ENCODE data around the gene HOGA1. TPM values are rescaled to one million over a fixed set of nuclear protein-coding genes. Genes with fewer than 3 reads are reported as not detected.
"Not testable (repeated sequence)": the region's sequence is repeated elsewhere in the genome, so short reads cannot be mapped to it uniquely, and the experiment has no call there.

The HOGA1 gene
- total RNA-seq, 3 donors from 2014 or later: 1.9 to 11.0 (median 2.3) TPM

DNA sequence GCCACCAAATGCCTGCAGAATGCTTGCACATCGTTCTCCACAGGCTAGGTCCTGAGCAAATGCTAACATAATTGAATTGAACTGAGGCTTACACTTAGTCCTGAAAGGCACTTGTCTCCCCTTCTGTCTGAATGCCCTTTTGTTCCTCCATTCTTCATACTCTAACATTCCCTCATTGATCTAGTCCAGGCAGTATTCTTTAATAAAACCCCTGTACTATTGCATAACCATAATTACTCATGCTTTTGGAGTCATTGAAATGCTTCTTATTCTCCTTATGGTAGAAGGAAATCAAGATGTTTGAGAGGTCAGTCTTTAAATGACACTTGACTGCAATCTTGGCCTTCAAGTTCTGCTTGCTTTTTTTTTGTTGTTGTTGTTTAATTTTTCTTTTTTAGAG is 63.4 kb downstream of the HOGA1 start:
- Histone ChIP-seq H3K4me3 (no peak overlapping the region), H3K4me1 (no peaks in the 10 kb centered on the region), H3K36me3 (no peaks in the 10 kb centered on the region), H3K27ac (peak overlapping the region in 1 of 2 donors; percentile 23), H3K27me3 (no peaks in the 10 kb centered on the region), H3K9me3 (no peaks in the 10 kb centered on the region)
- intact Hi-C loops (cut with DNase I; ENCODE audit: low total_unique reads): no loop called here
- TF ChIP-seq POLR2AphosphoS5 (IDR thresholded peaks at IDR 0.05): no peak
- DNase-seq (ENCODE audit: low spot score in 2 of 2): no peak

DNA sequence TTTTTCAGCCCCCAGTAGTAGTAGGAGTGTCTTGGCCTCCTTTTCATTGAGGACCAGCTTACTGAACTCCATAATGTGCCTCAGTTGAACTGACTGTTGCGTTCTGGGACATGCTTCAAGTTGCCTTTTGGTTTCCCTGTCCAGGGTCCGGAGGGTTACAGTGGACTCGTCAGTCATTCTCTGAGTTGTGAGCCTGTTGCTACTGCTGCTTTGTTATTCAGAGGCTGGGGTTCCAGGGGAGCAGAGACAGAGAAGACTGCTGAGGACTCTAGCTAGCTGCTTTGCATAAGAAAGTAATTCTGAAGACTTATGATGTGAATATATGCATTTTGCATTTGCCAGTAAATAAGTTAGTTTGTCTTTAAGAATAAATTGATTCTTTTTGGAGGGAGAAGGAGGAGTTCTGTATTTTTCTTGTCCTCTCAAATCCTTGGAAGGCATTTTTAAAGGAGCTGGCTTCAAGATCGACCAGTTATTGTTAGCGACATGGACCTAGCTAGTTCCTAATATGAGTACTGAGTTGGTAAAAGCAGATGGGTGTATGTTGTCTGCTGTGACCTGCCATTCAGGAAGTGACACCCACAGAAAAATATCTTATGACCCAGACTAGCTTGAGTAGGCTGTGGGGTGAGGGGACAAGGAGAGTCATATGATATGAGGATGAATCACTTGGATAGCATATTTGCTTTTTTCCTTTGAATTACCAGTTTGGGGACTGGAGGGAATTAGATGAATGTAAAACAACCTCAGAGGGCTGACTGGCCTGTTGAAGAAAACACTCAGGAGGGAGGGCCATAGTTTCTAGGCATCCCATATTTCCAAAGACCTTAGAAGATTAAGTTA is 64.6 kb downstream of the HOGA1 start:
- no peak for DNase-seq (ENCODE audit: low spot score in 2 of 2)
- peak overlapping the region; percentile 50 to 78 for H3K27ac ChIP-seq
- intact Hi-C loops (cut with DNase I; ENCODE audit: low total_unique reads): no loop called here
- H3K9me3 ChIP-seq: no peaks in the 10 kb centered on the region
- H3K4me1 ChIP-seq: no peaks in the 10 kb centered on the region
- no peak overlapping the region for H3K4me3 ChIP-seq
- H3K27me3 ChIP-seq: no peaks in the 10 kb centered on the region
- TF ChIP-seq, protein P1, sequence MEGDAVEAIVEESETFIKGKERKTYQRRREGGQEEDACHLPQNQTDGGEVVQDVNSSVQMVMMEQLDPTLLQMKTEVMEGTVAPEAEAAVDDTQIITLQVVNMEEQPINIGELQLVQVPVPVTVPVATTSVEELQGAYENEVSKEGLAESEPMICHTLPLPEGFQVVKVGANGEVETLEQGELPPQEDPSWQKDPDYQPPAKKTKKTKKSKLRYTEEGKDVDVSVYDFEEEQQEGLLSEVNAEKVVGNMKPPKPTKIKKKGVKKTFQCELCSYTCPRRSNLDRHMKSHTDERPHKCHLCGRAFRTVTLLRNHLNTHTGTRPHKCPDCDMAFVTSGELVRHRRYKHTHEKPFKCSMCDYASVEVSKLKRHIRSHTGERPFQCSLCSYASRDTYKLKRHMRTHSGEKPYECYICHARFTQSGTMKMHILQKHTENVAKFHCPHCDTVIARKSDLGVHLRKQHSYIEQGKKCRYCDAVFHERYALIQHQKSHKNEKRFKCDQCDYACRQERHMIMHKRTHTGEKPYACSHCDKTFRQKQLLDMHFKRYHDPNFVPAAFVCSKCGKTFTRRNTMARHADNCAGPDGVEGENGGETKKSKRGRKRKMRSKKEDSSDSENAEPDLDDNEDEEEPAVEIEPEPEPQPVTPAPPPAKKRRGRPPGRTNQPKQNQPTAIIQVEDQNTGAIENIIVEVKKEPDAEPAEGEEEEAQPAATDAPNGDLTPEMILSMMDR (IDR thresholded peaks at IDR 0.05): no peak
- TF ChIP-seq POLR2AphosphoS5 (IDR thresholded peaks at IDR 0.05) (no peak), POLR2A (IDR thresholded peaks at IDR 0.05) (no peak)
- H3K36me3 ChIP-seq: no peaks in the 10 kb centered on the region

DNA sequence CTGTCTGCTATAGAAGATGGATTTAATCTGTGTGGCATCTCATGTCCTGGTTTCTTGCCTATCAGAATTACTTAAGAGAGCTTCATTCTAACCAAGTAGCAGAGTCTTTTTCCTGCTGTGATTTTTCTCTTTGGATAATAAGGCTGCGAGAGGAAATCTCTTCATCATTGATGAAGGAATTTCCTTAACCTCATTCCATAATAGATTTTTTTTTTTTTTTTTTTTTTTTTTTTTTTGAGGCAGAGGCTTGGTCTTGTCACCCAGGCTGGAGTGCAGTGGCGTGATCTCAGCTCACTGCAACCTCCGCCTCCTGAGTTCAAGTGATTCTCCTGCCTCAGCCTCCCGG is 65.2 kb downstream of the HOGA1 start:
- peak overlapping the region; percentile 50 to 78 for H3K27ac ChIP-seq
- H3K27me3 ChIP-seq; H3K36me3 ChIP-seq; DNase-seq (ENCODE audit: low spot score in 2 of 2); H3K9me3 ChIP-seq; H3K4me3 ChIP-seq; intact Hi-C loops (cut with DNase I; ENCODE audit: low total_unique reads); H3K4me1 ChIP-seq: not testable (repeated sequence)

DNA sequence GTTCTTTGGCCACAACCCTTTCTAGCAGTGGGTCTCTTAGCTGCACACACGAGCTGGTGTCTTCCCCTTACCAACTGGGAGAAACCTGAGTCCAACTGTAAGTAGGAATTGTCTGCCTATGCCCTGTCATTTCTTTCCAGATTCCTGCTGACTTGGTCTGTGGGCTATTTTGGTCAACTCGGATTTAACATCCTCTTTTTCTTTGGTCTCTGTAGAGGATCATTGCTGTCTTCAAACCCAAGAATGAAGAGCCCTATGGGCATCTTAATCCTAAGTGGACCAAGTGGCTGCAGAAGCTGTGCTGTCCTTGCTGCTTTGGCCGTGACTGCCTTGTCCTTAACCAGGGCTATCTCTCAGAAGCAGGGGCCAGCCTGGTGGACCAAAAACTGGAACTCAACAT is 66.5 kb downstream of the HOGA1 start:
- TF ChIP-seq POLR2AphosphoS5 (IDR thresholded peaks at IDR 0.05) (no peak), POLR2A (IDR thresholded peaks at IDR 0.05) (no peak)
- TF ChIP-seq, protein P1 (IDR thresholded peaks at IDR 0.05): no peak
- DNase-seq (ENCODE audit: low spot score in 2 of 2): no peak
- no peaks in the 10 kb centered on the region for H3K9me3 ChIP-seq
- H3K27ac ChIP-seq: peak overlapping the region; percentile 12 to 62
- H3K27me3 ChIP-seq: no peaks in the 10 kb centered on the region
- intact Hi-C loops (cut with DNase I; ENCODE audit: low total_unique reads): no loop called here
- H3K36me3 ChIP-seq: no peaks in the 10 kb centered on the region
- no peak overlapping the region for H3K4me3 ChIP-seq
- no peaks in the 10 kb centered on the region for H3K4me1 ChIP-seq

DNA sequence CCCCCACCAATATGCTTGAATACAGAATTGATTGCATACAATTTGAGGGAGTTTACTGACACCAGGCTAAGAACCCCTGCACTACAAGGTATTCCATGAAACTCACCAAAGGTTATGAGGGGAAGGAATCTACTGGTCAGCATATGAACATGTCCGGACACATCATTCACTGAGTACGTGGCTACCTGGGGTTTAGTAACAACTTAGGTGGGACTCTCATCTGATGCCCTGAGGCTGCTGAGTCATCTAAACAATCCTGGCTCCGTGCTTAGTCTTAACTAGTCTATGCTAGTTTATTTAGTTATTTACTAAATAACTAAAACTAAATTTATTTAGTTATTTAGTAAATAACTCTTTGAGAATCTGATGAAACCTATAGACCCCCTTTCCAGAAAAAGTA is 67.6 kb downstream of the HOGA1 start:
- Histone ChIP-seq H3K4me1 (no peaks in the 10 kb centered on the region), H3K9me3 (no peaks in the 10 kb centered on the region), H3K27me3 (no peaks in the 10 kb centered on the region), H3K36me3 (peaks cover 3% of the 10 kb centered on the region), H3K4me3 (no peak overlapping the region), H3K27ac (no peak overlapping the region)
- DNase-seq (ENCODE audit: low spot score in 2 of 2): no peak
- intact Hi-C loops (cut with DNase I; ENCODE audit: low total_unique reads): no loop called here
- TF ChIP-seq POLR2AphosphoS5 (IDR thresholded peaks at IDR 0.05) (no peak), POLR2A (IDR thresholded peaks at IDR 0.05) (no peak)
- TF ChIP-seq, protein P1 (IDR thresholded peaks at IDR 0.05): no peak

DNA sequence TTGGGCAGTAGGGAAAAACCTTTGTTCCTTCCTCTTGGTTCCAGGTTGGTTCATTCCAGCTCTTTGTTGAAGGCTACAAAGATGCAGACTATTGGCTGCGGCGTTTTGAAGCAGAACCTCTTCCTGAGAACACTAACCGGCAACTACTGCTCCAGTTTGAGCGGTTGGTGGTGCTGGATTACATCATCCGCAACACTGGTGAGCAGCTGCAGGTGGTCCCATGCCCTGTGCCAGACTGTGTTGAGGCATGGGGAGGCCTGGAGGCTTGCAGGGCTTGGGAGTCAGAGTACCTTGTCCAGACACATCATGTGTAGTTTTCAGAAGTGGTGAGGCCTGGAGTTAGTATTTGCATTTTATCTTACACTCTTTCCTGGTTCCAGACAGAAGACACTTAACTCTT is 72.6 kb downstream of the HOGA1 start:
- TF ChIP-seq POLR2AphosphoS5 (IDR thresholded peaks at IDR 0.05): no peak
- TF ChIP-seq, protein P1 (IDR thresholded peaks at IDR 0.05): no peak
- no peak for TF ChIP-seq POLR2A (IDR thresholded peaks at IDR 0.05)
- no peak overlapping the region for H3K4me3 ChIP-seq
- H3K9me3 ChIP-seq: no peaks in the 10 kb centered on the region
- no peak for DNase-seq (ENCODE audit: low spot score in 2 of 2)
- H3K4me1 ChIP-seq: no peaks in the 10 kb centered on the region
- H3K36me3 ChIP-seq: peaks cover 6% of the 10 kb centered on the region
- H3K27me3 ChIP-seq: no peaks in the 10 kb centered on the region
- no peak overlapping the region for H3K27ac ChIP-seq
- intact Hi-C loops (cut with DNase I; ENCODE audit: low total_unique reads): no loop called here

Measured in breast epithelium (tissue), 4 donors.